Measurements from ENCODE around the gene SAMHD1. TPM values are rescaled to one million over a fixed set of nuclear protein-coding genes. Genes with fewer than 3 reads are reported as not detected.
A peak's percentile ranks its signal among the peaks of the same experiment; 100 is the strongest.
"Not testable (repeated sequence)": the region's sequence is repeated elsewhere in the genome, so short reads cannot be mapped to it uniquely, and the experiment has no call there.

SAMHD1 gene
- total RNA-seq, 1 donor from 2014 or later: 293 TPM

GRCh38 chr20:36936341-36936740, 15.2 kb downstream of the SAMHD1 start:
- intact Hi-C loops (cut with DNase I): no loop called here
- H3K4me1 ChIP-seq: peaks cover 69% of the 10 kb centered on the region
- H3K9me3 ChIP-seq: no peaks in the 10 kb centered on the region
- no peak for TF ChIP-seq CTCF (IDR thresholded peaks at IDR 0.05)
- DNase-seq (no peak), ATAC-seq (no peak)
- no peak overlapping the region for H3K4me3 ChIP-seq
- peak overlapping the region; percentile 37 for H3K27ac ChIP-seq
- no peaks in the 10 kb centered on the region for H3K27me3 ChIP-seq (ENCODE audit: low read depth)
- H3K36me3 ChIP-seq: peaks cover 77% of the 10 kb centered on the region

GRCh38 chr20:36933571-36933970, 17.9 kb downstream of the SAMHD1 start:
- intact Hi-C loops (cut with DNase I); ATAC-seq; H3K4me3 ChIP-seq; H3K27ac ChIP-seq; H3K9me3 ChIP-seq; H3K27me3 ChIP-seq (ENCODE audit: low read depth); DNase-seq: not testable (repeated sequence)
- peaks cover 82% of the 10 kb centered on the region for H3K36me3 ChIP-seq
- peaks cover 63% of the 10 kb centered on the region for H3K4me1 ChIP-seq

- DNase-seq (no peak), ATAC-seq (peak; percentile 35 to 46)
- intact Hi-C loops (cut with DNase I): no loop called here
- TF ChIP-seq CTCF (IDR thresholded peaks at IDR 0.05): no peak
- H3K36me3 ChIP-seq: peaks cover 82% of the 10 kb centered on the region
- no peak overlapping the region for H3K27ac ChIP-seq
- peaks cover 56% of the 10 kb centered on the region for H3K4me1 ChIP-seq
- H3K4me3 ChIP-seq: no peak overlapping the region
- no peaks in the 10 kb centered on the region for H3K9me3 ChIP-seq
- H3K27me3 ChIP-seq (ENCODE audit: low read depth): no peaks in the 10 kb centered on the region
Measured at GRCh38 chr20:36932476-36933426, 18.8 kb downstream of the SAMHD1 start.

- H3K27me3 ChIP-seq (ENCODE audit: low read depth); intact Hi-C loops (cut with DNase I); H3K4me3 ChIP-seq; H3K27ac ChIP-seq; H3K9me3 ChIP-seq: not testable (repeated sequence)
- H3K36me3 ChIP-seq: peaks cover 88% of the 10 kb centered on the region
- H3K4me1 ChIP-seq: peaks cover 50% of the 10 kb centered on the region
- DNase-seq (peak; percentile 49), ATAC-seq (peak; percentile 41 to 59)
Measured at GRCh38 chr20:36932067-36932466, 19.4 kb downstream of the SAMHD1 start.

- ATAC-seq: no peak
Measured at GRCh38 chr20:36929691-36930090, 21.8 kb downstream of the SAMHD1 start.

GRCh38 chr20:36929290-36929689, 22.2 kb downstream of the SAMHD1 start:
- no peak for ATAC-seq
- no peak for DNase-seq
- no peak for TF ChIP-seq CTCF (IDR thresholded peaks at IDR 0.05)
- no peaks in the 10 kb centered on the region for H3K9me3 ChIP-seq
- H3K4me3 ChIP-seq: no peak overlapping the region
- intact Hi-C loops (cut with DNase I): no loop called here
- H3K27ac ChIP-seq: no peak overlapping the region
- peaks cover 93% of the 10 kb centered on the region for H3K36me3 ChIP-seq
- H3K27me3 ChIP-seq (ENCODE audit: low read depth): no peaks in the 10 kb centered on the region
- peaks cover 35% of the 10 kb centered on the region for H3K4me1 ChIP-seq

More at GRCh38 chr20:36929691-36930090, 21.8 kb downstream of the SAMHD1 start:
- peaks cover 93% of the 10 kb centered on the region for H3K36me3 ChIP-seq
- TF ChIP-seq CTCF (IDR thresholded peaks at IDR 0.05): no peak
- peaks cover 35% of the 10 kb centered on the region for H3K4me1 ChIP-seq
- no peak overlapping the region for H3K4me3 ChIP-seq
- H3K27me3 ChIP-seq (ENCODE audit: low read depth): no peaks in the 10 kb centered on the region
- peak overlapping the region; percentile 38 for H3K27ac ChIP-seq
- H3K9me3 ChIP-seq: no peaks in the 10 kb centered on the region
- intact Hi-C loops (cut with DNase I): no loop called here
- DNase-seq: no peak
